ENCODE measurements around the gene DDI2. TPM values are rescaled to one million over a fixed set of nuclear protein-coding genes. Genes with fewer than 3 reads are reported as not detected.

The DDI2 gene
- total and polyA plus RNA-seq, 2 donors (not counting 3 experiments of a cell fraction or from before 2014, with no cell fraction given): 5.4 to 35.2 TPM

GRCh38 chr1:15573477-15573876 is 43.8 kb upstream of the DDI2 start:
- CTCF ChIA-PET: no interaction called here

More at GRCh38 chr1:15573477-15573876, 43.8 kb upstream of the DDI2 start:
- H3K4me1 ChIP-seq (ENCODE audit: control insufficient read depth, extremely low read depth, insufficient read depth, low read length): peaks cover 2% of the 10 kb centered on the region
- no peak overlapping the region for H3K27ac ChIP-seq (ENCODE audit: insufficient read depth, low read depth, low read length)
- no peak for DNase-seq (ENCODE audit: low read depth, low spot score)
- no peak for FAIRE-seq
- H3K9ac ChIP-seq (replicated peaks; ENCODE audit: extremely low read depth, insufficient read depth, low read length): no peak overlapping the region
- no peak overlapping the region for H3K4me2 ChIP-seq (ENCODE audit: insufficient read depth, low read length)
- no peaks in the 10 kb centered on the region for H3K9me3 ChIP-seq (replicated peaks; ENCODE audit: control insufficient read depth, insufficient read depth, low read length)
- no peaks in the 10 kb centered on the region for H3K79me2 ChIP-seq (ENCODE audit: control insufficient read depth, insufficient read depth, low read length)
- H3K36me3 ChIP-seq (ENCODE audit: control insufficient read depth in 2 of 2, extremely low read depth in 1 of 2, insufficient read depth in 2 of 2, low read length in 2 of 2): peaks cover 2 to 6% of the 10 kb centered on the region in 2 experiments
- H2AFZ ChIP-seq (ENCODE audit: low read depth, low read length): no peak overlapping the region
- no peak overlapping the region for H3K4me3 ChIP-seq (replicated peaks in 1 of 3; ENCODE audit: insufficient read depth in 1 of 3, low read depth in 1 of 3, low read length in 3 of 3)
- no peak for TF ChIP-seq POLR2A (IDR thresholded peaks at IDR 0.05; ENCODE audit: low read depth, low read length)
- no peak for TF ChIP-seq EZH2 (IDR thresholded peaks at IDR 0.05; ENCODE audit: borderline replicate concordance, low read depth, low read length, severe bottlenecking)
- no peak for TF ChIP-seq MYC (IDR thresholded peaks at IDR 0.05; ENCODE audit: low read depth, low read length)
- TF ChIP-seq CTCF (IDR thresholded peaks at IDR 0.05; ENCODE audit: extremely low read depth in 1 of 2, insufficient read depth in 1 of 2, low read depth in 1 of 2, low read length in 2 of 2): no peak
- no peak for TF ChIP-seq JUN (IDR thresholded peaks at IDR 0.05; ENCODE audit: borderline replicate concordance, insufficient read depth, insufficient read length, low read depth)
- TF ChIP-seq GATA2 (IDR thresholded peaks at IDR 0.05; ENCODE audit: insufficient read depth, insufficient read length, low read depth, low read length): no peak
- no peak for TF ChIP-seq POLR2AphosphoS5 (IDR thresholded peaks at IDR 0.05; ENCODE audit: insufficient read depth, low read depth, low read length)
- H3K27me3 ChIP-seq (ENCODE audit: control insufficient read depth in 2 of 2, insufficient read depth in 2 of 2, low read length in 2 of 2): no peaks in the 10 kb centered on the region
- no peaks in the 10 kb centered on the region for H4K20me1 ChIP-seq (replicated peaks; ENCODE audit: control insufficient read depth, extremely low read depth, insufficient read depth, low read length)
- H3K9me1 ChIP-seq (replicated peaks; ENCODE audit: control insufficient read depth, extremely low read depth, insufficient read depth, low read length): no peaks in the 10 kb centered on the region
- POLR2A ChIA-PET: no interaction called here
- dilution Hi-C loops (cut with MboI; ENCODE audit: extremely low pct_ligation_motif_present, low sequenced_read_pairs): no loop called here
- no TSS peak for BruUV-seq (replicated peaks)
- intact Hi-C loops (cut with micrococcal nuclease): no loop called here
